Endodermal cell (in vitro differentiated cells): Measurements from ENCODE around the gene MARK4. TPM values are rescaled to one million over a fixed set of nuclear protein-coding genes. Genes with fewer than 3 reads are reported as not detected.

Source experiments
- DNase-seq: peaks from one replicate; pipeline ENCODE4 v3.0.0-alpha.2; 2017
- H3K27ac ChIP-seq: 2 replicates; pipeline ENCODE4 v1.5.1; 2013; ENCODE audit warnings: mild to moderate bottlenecking, low read depth, low read length, moderate library complexity
- H3K27me3 ChIP-seq: 2 replicates; pipeline ENCODE4 v1.6.1; 2013; ENCODE audit warnings: mild to moderate bottlenecking, low read length, moderate library complexity; ENCODE audit not compliant: insufficient read depth, control insufficient read depth, poor library complexity, severe bottlenecking
- H3K36me3 ChIP-seq: 2 replicates; pipeline ENCODE4 v1.7.0; 2013; ENCODE audit warnings: mild to moderate bottlenecking, low read length, moderate library complexity; ENCODE audit not compliant: control insufficient read depth, insufficient read depth
- H3K4me1 ChIP-seq: one replicate; pipeline ENCODE4 v1.7.0; 2013; ENCODE audit warnings: low read length; ENCODE audit not compliant: control insufficient read depth, insufficient read depth
- H3K4me3 ChIP-seq: 2 replicates; pipeline ENCODE4 v1.5.1; 2013; ENCODE audit warnings: mild to moderate bottlenecking, low read length, moderate library complexity
- H3K9ac ChIP-seq: 2 replicates; pipeline ENCODE4 v1.6.1; 2013; ENCODE audit warnings: mild to moderate bottlenecking, low read length, moderate library complexity; ENCODE audit not compliant: poor library complexity, severe bottlenecking; ENCODE audit errors: extremely low read depth
- H3K9me3 ChIP-seq: 2 replicates; pipeline ENCODE4 v1.6.1; 2013; ENCODE audit warnings: mild to moderate bottlenecking, low read length, moderate library complexity; ENCODE audit not compliant: control insufficient read depth
- H3K27ac Mint-ChIP-seq: 2 replicates; pipeline ENCODE4 v1.8.0; 2020; ENCODE audit warnings: mixed read lengths
- H3K27me3 Mint-ChIP-seq: 2 replicates; pipeline ENCODE4 v1.8.0; 2021; ENCODE audit warnings: mild to moderate bottlenecking, mixed read lengths; ENCODE audit not compliant: insufficient read depth
- H3K36me3 Mint-ChIP-seq: 2 replicates; pipeline ENCODE4 v1.8.0; 2020; ENCODE audit warnings: low read depth, mixed read lengths
- H3K4me1 Mint-ChIP-seq: 2 replicates; pipeline ENCODE4 v1.8.0; 2020; ENCODE audit warnings: mixed read lengths
- H3K4me3 Mint-ChIP-seq: 2 replicates; pipeline ENCODE4 v1.8.0; 2020; ENCODE audit warnings: mild to moderate bottlenecking, moderate library complexity, mixed read lengths
- H3K9me3 Mint-ChIP-seq: 2 replicates; pipeline ENCODE4 v1.8.0; 2020; ENCODE audit warnings: mild to moderate bottlenecking, mixed read lengths
- WGBS, 2 experiments: methylation state at CpG; one replicate each; pipeline versions ENCODE4 v1.1.5 to v1.1.7; 2013; ENCODE audit warnings: missing lambda C conversion rate in 2 of 2, mixed read lengths in 1 of 2; ENCODE audit not compliant: insufficient coverage in 1 of 2, insufficient read length in 1 of 2; 5-methylcytosine and 5-hydroxymethylcytosine counted together
- total RNA-seq, 2 donors: library from RNA; stranded (reverse); fragmentation: NEBNext Ultra II Directional in 1 of 2; extraction: Animal tissue kit (Norgen Biotek cat#: 25700) in 1 of 2; gene quantifications; 2 replicates in 1 of 2; 3 replicates in 1 of 2; pipeline ENCODE4 v1.2.1, GENCODE V29; 2021
- TF ChIP-seq, protein P1 (sequence below): fragments of 200-600 bp; sonication (generic); conservative IDR thresholded peaks from 2 replicates; pipeline ENCODE4 v1.5.0; 2021; ENCODE audit warnings: antibody characterized with exemption, mild to moderate bottlenecking

Gene MARK4
- total RNA-seq, 2 donors from 2014 or later, result 74.6 to 90.6 TPM

DNA sequence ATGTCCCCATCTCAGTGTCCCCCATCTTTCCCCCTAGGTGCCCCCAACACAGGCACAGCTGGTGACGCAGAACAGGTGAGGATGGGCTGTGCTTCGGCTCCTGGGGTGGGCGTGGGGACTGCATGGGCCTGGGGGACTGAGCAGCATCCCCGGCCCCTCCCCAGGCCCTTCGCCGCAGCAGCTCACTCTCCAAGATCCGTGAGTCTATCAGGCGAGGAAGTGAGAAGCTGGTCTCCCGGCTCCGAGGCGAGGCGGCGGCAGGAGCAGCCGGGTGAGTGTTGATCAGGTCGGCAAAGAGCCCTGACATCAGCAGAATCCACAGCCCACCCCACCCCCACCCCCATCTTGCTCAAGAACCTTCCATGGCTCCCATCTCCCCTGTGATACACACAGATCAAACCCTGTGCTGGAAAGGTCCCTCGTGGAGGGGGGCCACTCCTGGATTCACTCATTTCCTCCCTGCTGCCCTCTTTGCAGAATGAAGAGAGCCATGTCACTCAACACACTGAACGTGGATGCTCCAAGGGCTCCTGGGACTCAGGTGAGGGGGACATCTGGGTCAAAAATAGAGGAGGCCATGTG is 99.5 kb downstream of the MARK4 start:
- Histone ChIP-seq H3K9ac (no peak overlapping the region), H3K36me3 (peaks cover 43% of the 10 kb centered on the region), H3K4me1 (no peaks in the 10 kb centered on the region), H3K9me3 (peaks cover 2% of the 10 kb centered on the region), H3K27me3 (no peaks in the 10 kb centered on the region), H3K4me3 (no peak overlapping the region), H3K27ac (no peak overlapping the region)
- Mint-ChIP-seq H3K4me1 (no peaks in the 10 kb centered on the region), H3K27ac (no peak overlapping the region), H3K36me3 (peaks cover 43% of the 10 kb centered on the region), H3K27me3 (no peaks in the 10 kb centered on the region), H3K4me3 (no peak overlapping the region), H3K9me3 (no peaks in the 10 kb centered on the region)
- DNase-seq, result no peak
- 93 to 95% methylated on average over 11 to 17 of the region's 17 CpGs for WGBS, 2 experiments
- TF ChIP-seq, protein P1, sequence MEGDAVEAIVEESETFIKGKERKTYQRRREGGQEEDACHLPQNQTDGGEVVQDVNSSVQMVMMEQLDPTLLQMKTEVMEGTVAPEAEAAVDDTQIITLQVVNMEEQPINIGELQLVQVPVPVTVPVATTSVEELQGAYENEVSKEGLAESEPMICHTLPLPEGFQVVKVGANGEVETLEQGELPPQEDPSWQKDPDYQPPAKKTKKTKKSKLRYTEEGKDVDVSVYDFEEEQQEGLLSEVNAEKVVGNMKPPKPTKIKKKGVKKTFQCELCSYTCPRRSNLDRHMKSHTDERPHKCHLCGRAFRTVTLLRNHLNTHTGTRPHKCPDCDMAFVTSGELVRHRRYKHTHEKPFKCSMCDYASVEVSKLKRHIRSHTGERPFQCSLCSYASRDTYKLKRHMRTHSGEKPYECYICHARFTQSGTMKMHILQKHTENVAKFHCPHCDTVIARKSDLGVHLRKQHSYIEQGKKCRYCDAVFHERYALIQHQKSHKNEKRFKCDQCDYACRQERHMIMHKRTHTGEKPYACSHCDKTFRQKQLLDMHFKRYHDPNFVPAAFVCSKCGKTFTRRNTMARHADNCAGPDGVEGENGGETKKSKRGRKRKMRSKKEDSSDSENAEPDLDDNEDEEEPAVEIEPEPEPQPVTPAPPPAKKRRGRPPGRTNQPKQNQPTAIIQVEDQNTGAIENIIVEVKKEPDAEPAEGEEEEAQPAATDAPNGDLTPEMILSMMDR, result no peak

- Histone ChIP-seq H3K27me3 (no peaks in the 10 kb centered on the region), H3K9ac (no peak overlapping the region), H3K36me3 (peaks cover 52% of the 10 kb centered on the region), H3K4me1 (no peaks in the 10 kb centered on the region), H3K4me3 (no peak overlapping the region), H3K27ac (no peak overlapping the region), H3K9me3 (peaks cover 8% of the 10 kb centered on the region)
- TF ChIP-seq, protein P1, result no peak
- H3K27ac Mint-ChIP-seq, result no peak overlapping the region
- no peak for DNase-seq
- H3K4me3 Mint-ChIP-seq, result no peak overlapping the region
- H3K36me3 Mint-ChIP-seq, result peaks cover 52% of the 10 kb centered on the region
- no peaks in the 10 kb centered on the region for H3K27me3 Mint-ChIP-seq
- WGBS, 2 experiments, result 92 to 95% methylated on average over 8 to 13 of the region's 13 CpGs
- no peaks in the 10 kb centered on the region for H3K4me1 Mint-ChIP-seq
- H3K9me3 Mint-ChIP-seq, result no peaks in the 10 kb centered on the region
Measured at GRCh38 chr19:45351401-45351952, 100.4 kb downstream of the MARK4 start.

GRCh38 chr19:45352062-45352461 is 101.0 kb downstream of the MARK4 start:
- Histone ChIP-seq H3K9me3 (peaks cover 8% of the 10 kb centered on the region), H3K27ac (no peak overlapping the region), H3K4me1 (no peaks in the 10 kb centered on the region), H3K4me3 (no peak overlapping the region), H3K27me3 (no peaks in the 10 kb centered on the region), H3K36me3 (peaks cover 58% of the 10 kb centered on the region), H3K9ac (no peak overlapping the region)
- H3K36me3 Mint-ChIP-seq, result peaks cover 57% of the 10 kb centered on the region
- H3K9me3 Mint-ChIP-seq, result no peaks in the 10 kb centered on the region
- H3K27me3 Mint-ChIP-seq, result no peaks in the 10 kb centered on the region
- H3K27ac Mint-ChIP-seq, result no peak overlapping the region
- TF ChIP-seq, protein P1, result no peak
- WGBS, 2 experiments, result 83 to 84% methylated on average over 8 to 15 of the region's 15 CpGs
- H3K4me3 Mint-ChIP-seq, result no peak overlapping the region
- no peaks in the 10 kb centered on the region for H3K4me1 Mint-ChIP-seq
- DNase-seq, result no peak
